MCF 10A (cell line): ENCODE measurements around the gene CA10. TPM values are rescaled to one million over a fixed set of nuclear protein-coding genes. Genes with fewer than 3 reads are reported as not detected.

Source experiments
- BruUV-seq: library from RNA; stranded (reverse); fragments of 400-500 nt; replicated peaks from 2 replicates; lab custom pipeline; 2021; lab: Mats Ljungman, UMichigan
- CTCF ChIA-PET: fragments of 300-600 bp; sonication (Branson Sonifier 250); formaldehyde crosslinking; extraction: SDS; loops from one replicate; lab custom pipeline; 2021; ENCODE audit warnings: antibody characterized with exemption, inconsistent platforms; lab: Yijun Ruan, JAX
- POLR2A ChIA-PET: fragments of 300-600, 350-650 bp; sonication (Branson Sonifier 250); formaldehyde crosslinking; extraction: SDS; loops from one replicate; lab custom pipeline; 2020; ENCODE audit warnings: antibody characterized with exemption, inconsistent platforms; lab: Yijun Ruan, JAX
- DNase-seq: peaks from one replicate; pipeline ENCODE4 v3.0.0-alpha.2; 2018; ENCODE audit not compliant: unreplicated experiment
- H3K27ac Mint-ChIP-seq: one replicate; pipeline ENCODE4 v1.8.0; 2022; ENCODE audit warnings: mild to moderate bottlenecking, low read depth, mixed read lengths; ENCODE audit not compliant: unreplicated experiment
- H3K27me3 Mint-ChIP-seq: one replicate; pipeline ENCODE4 v1.8.0; 2022; ENCODE audit warnings: mixed read lengths; ENCODE audit not compliant: insufficient read depth, unreplicated experiment
- H3K36me3 Mint-ChIP-seq: one replicate; pipeline ENCODE4 v1.8.0; 2022; ENCODE audit warnings: mild to moderate bottlenecking, moderate library complexity, mixed read lengths; ENCODE audit not compliant: insufficient read depth, unreplicated experiment
- H3K4me1 Mint-ChIP-seq: one replicate; pipeline ENCODE4 v1.8.0; 2022; ENCODE audit warnings: mixed read lengths; ENCODE audit not compliant: insufficient read depth, unreplicated experiment
- H3K4me3 Mint-ChIP-seq: one replicate; pipeline ENCODE4 v1.8.0; 2022; ENCODE audit warnings: mild to moderate bottlenecking, moderate library complexity, mixed read lengths; ENCODE audit not compliant: unreplicated experiment
- H3K9me3 Mint-ChIP-seq: one replicate; pipeline ENCODE4 v1.8.0; 2022; ENCODE audit warnings: mixed read lengths; ENCODE audit not compliant: unreplicated experiment
- CTCF ChIP-seq: fragments of 200-600 bp; IDR thresholded peaks from one replicate; pipeline ENCODE4 v1.8.0; 2022; ENCODE audit warnings: antibody characterized with exemption, mild to moderate bottlenecking; ENCODE audit not compliant: unreplicated experiment
- intact Hi-C: fragments of 100-400 bp; cut with micrococcal nuclease; formaldehyde crosslinking; loops from 2 replicates; pipeline ENCODE4 v1.14.1; 2022
- total RNA-seq: library from RNA; stranded (reverse); gene quantifications from 2 replicates; pipeline ENCODE4 v1.2.3, GENCODE V29; 2022

The CA10 gene
- total RNA-seq, 1 experiment from 2014 or later = not detected

- BruUV-seq = no TSS peak
- intact Hi-C loops = no loop called here
- no peak overlapping the region for H3K4me3 Mint-ChIP-seq
- DNase-seq = no peak
- H3K27ac Mint-ChIP-seq = no peak overlapping the region
- no peaks in the 10 kb centered on the region for H3K9me3 Mint-ChIP-seq
- CTCF ChIA-PET = no interaction called here
- TF ChIP-seq CTCF = no peak
- H3K4me1 Mint-ChIP-seq = no peaks in the 10 kb centered on the region
- H3K27me3 Mint-ChIP-seq = no peaks in the 10 kb centered on the region
- POLR2A ChIA-PET = no interaction called here
- no peaks in the 10 kb centered on the region for H3K36me3 Mint-ChIP-seq
Observed at GRCh38 chr17:51814521-51814920, 344.0 kb downstream of the CA10 start.

- Mint-ChIP-seq H3K27ac (no peak overlapping the region), H3K36me3 (no peaks in the 10 kb centered on the region), H3K4me1 (no peaks in the 10 kb centered on the region), H3K27me3 (no peaks in the 10 kb centered on the region), H3K4me3 (no peak overlapping the region), H3K9me3 (no peaks in the 10 kb centered on the region)
- ChIA-PET POLR2A (interaction anchor here (0.6 kb wide), 1 partner anchor 20 kb away, joined by 3 read pairs; no protein-coding TSS in a partner anchor), CTCF (no interaction called here)
- no peak for TF ChIP-seq CTCF
- intact Hi-C loops = no loop called here
- no TSS peak for BruUV-seq
- no peak for DNase-seq
Observed at GRCh38 chr17:51813784-51814174, 344.7 kb downstream of the CA10 start.

GRCh38 chr17:51813140-51813783 is 345.3 kb downstream of the CA10 start:
- DNase-seq = no peak
- Mint-ChIP-seq H3K4me3 (no peak overlapping the region), H3K27ac (no peak overlapping the region), H3K27me3 (no peaks in the 10 kb centered on the region), H3K4me1 (no peaks in the 10 kb centered on the region), H3K36me3 (no peaks in the 10 kb centered on the region), H3K9me3 (no peaks in the 10 kb centered on the region)
- ChIA-PET CTCF (no interaction called here), POLR2A (interaction anchor here (0.6 kb wide), 1 partner anchor 20 kb away, joined by 3 read pairs; no protein-coding TSS in a partner anchor)
- intact Hi-C loops = no loop called here
- no TSS peak for BruUV-seq
- no peak for TF ChIP-seq CTCF

- ChIA-PET CTCF (interaction anchor here (0.6 kb wide), 1 partner anchor 436 kb away, joined by 3 read pairs; no protein-coding TSS in a partner anchor), POLR2A (no interaction called here)
- Mint-ChIP-seq H3K27me3 (peaks cover 27% of the 10 kb centered on the region), H3K36me3 (no peaks in the 10 kb centered on the region), H3K4me1 (no peaks in the 10 kb centered on the region), H3K4me3 (no peak overlapping the region), H3K27ac (no peak overlapping the region), H3K9me3 (no peaks in the 10 kb centered on the region)
- no peak for DNase-seq
- intact Hi-C loops = no loop called here
- no peak for TF ChIP-seq CTCF
- BruUV-seq = no TSS peak
Observed at GRCh38 chr17:51807460-51807859, 351.1 kb downstream of the CA10 start.
